Glomerular visceral epithelial cell (primary cell): Measurements from ENCODE around the gene TOX3.

Experiments
- DNase-seq: peaks from one replicate; pipeline ENCODE4 v3.0.0-alpha.2; 2016; ENCODE audit errors: extremely low spot score

Gene TOX3

DNA sequence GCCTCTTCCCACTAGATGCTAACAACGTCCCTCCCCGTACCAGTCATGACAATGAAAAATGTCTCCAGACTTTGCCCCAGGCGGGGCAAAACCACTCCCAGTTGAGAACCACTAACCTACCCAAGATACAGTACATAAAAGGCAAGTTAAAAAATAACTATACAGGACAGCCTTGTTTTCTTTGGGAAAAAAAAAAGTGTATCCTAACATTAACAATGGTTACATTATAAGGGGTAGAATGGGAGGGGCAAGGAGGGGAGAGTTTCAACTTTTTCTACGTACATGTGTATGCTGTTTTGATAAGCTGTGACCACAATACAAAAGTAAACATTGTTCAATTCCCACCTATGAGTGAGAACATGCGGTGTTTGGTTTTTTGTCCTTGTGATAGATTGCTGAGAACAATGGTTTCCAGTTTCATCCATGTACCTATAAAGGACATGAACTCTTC, 94.9 kb downstream of the TOX3 start:
- no peak for DNase-seq

DNA sequence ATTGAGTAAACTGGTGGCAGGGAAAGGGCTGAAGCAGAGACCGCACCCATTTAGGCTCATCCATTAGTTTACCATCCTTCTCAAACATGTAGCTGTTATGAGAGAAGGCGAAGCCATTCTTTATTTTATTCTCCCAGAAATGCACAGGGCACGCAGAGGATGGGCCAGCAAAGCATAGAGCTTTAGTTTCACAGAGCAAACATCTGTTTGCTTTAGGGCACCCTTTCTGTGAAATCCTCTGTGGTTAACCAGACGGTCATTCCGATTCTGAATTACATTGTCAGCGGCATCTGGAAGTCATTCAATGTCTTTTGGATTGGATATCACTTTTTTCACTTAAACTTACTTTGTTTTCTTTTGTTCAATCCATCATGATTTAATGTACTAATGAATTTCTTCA, 96.0 kb downstream of the TOX3 start:
- no peak for DNase-seq

DNA sequence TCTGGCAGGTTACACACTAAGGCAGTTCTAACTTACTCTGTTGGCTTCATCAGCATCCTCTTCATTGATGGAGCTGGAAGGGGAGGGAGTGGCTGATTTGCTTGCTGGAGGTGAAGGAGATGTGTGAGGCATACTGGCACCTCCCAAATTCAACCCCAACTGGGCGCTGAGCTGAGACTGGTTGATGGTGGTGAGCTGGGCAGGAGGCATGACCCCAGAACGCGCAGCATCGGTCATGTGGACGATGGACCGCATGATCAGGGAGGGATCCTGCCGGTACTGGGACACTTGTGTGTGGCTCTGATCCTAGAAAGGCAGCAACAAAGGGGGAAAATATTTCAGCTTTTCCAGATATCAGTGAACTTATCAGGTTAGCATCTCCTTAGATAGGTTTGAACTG, 96.7 kb downstream of the TOX3 start:
- DNase-seq = no peak

DNA sequence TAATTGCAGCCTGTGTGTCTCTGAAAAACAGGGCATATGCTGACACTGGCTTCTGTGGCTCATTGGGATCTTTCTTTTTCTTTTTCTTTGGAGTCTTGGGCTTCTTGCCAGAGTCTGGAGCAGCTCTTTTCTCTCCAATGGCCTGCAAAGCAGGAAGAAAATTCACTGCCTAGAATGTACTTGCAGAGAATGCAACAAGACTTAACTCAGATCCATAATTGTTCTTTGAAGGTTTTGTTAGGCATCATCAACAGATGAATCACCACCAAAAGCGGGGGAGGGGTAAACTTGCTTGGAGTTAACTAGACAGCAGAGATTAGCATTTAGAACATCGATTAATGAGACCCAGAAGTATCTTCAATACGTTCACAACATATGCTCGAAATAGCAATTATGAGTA, 100.9 kb downstream of the TOX3 start:
- no peak for DNase-seq

DNA sequence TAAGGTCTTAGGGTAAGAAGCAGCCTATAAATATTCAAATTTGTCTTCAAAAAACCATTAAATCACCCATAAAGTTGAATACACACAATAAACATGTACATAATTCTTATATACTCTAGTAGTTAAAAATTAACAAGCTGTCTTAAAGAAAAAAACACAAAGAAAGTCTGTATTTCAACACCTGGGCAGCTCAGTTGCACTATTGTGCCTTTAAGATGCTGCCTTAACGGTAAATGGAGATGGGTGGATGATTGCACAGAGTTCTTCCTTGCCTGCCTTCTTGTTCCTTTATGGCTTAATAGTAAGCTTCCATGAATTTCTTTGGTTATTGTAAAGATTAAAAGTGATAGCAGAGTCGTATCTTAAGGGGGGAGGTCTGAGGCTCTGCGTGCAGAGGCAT, 105.1 kb downstream of the TOX3 start:
- no peak for DNase-seq

DNA sequence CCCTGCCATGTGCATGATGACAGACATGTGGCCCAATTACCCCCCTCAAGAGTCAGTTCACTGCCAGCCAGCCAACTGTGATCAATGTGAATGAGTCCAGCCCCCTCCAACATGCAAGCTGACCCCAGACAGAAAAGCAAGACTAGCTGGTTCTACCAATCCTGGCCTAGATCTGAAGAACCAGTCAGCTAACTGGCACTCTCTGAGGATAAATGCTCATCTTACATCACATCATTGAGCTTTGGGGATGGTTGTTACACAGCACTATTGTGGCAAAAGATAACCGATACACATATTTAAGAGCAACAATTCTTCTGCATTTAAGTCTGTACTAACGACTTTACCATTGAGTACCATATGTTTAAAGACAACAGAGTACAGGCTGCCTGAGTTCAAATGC, 106.7 kb downstream of the TOX3 start:
- DNase-seq = no peak

DNA sequence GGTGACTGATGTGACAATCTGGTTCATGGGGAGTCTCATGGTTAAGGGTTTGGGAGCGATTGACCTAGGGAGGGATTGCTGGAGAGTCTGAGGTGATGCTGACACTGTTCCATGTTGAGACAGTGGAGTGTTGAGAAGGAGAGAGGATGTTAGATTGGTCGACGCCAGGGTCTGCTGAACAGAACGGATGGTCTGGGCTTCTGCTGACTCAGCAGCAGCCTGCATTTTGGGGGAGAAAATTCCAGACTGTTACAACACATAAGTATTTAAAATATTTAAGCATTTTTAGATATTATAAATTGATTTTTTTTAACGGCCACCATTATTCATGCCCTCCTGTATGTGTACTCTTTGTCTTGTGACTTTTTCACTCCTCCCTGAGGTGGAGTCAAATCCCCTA, 107.2 kb downstream of the TOX3 start:
- no peak for DNase-seq

DNA sequence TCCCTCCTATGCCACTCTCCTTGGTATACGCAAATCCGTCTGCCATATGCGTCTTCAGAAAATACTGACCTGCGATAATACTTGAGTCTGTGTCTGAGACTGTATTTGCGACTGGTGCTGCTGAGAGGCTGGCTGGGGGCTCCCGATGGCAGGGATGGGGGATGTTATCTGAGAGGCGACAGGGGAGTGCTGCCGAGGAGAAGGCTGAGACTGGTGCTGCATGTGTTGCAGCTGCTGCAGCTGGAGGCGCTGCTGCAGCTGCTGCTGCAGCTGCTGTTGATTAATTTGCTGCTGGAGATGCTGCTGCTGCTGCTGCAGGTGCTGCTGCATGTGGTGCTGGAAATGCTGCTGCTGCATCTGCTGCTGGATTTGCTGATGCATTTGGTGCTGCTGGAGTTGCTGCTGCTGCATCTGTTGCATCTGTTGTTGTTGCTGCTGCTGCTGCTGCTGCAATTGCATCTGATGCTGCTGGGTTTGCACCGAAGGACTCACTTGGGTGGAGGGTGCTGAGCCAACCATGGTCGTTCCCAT, 107.7 kb downstream of the TOX3 start:
- no peak for DNase-seq

DNA sequence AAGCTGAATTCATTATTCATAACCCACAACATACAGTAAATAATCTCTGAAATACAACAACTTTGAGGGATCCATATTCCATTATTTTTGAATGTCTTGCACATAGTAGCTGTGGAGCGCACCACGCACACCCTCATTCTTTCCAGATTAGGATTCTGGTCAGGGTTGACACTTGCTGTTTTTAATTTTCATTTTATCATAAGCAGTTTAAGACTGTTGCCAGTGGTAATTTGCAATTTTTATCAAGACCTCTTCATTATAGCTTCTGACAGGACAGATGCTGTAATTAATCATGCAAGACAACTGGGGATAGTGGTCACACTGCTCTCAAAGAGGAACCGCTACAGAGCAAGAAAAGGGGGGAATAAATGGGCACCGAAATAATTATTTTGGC, 109.7 kb downstream of the TOX3 start:
- DNase-seq = no peak

DNA sequence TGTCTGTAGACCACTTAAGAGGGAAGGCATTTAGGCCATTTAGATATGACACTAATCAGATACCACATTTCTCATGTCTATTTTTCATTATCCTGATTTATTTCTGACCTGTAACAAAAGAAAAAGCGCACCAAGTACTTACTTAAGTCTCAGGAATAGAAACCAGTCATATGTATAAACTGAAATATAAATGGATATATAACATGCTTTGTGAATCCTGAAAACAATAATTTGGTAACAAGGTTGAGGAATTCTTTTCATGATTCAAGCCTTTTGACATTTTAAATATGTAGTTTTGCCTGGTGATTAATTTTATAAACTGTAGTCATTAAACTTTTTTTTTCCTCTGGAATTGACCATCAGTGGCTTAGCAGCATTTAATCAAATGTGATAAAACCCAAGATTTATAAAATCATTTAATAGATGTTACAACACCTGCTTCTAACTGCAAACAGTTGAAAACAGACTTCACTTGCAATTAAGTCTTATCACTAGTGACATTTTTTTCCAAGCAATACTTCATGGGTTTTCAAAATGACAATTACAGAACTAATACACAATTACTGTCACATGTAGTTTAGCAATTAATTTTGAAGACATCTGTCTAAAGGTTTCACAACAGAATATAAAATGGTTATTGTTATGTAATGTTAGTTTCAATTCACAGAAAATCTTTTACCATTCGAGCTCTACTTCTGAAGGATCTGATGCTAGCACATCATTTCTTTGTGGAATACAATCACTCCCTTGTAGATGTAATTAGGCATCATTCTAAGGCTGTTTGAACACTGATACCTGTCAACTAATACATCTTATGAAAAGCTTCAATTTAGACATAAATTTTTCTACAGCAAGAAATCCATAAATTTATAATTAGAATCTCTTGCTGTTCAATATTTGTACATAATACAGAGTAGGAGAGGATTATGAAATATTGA, 110.3 kb downstream of the TOX3 start:
- no peak for DNase-seq

DNA sequence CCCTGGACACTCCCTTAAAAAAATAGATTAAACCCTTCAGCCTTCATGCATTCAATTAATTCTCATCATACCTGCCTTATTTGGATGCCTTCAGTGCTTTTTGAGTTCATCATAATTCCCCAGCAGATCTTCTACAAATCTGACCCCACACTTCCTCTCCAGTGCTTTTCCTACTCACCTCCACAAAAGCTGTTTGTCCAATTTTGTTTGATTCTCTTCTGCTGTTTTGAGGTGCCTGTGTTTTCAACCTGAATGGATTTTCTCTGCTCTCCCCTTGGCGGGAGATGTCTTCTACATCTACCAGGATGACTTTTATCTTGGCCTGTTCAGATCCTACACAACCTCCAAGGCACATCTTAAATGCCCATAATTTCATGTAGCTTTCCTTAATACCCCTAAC, 112.7 kb downstream of the TOX3 start:
- DNase-seq = no peak

DNA sequence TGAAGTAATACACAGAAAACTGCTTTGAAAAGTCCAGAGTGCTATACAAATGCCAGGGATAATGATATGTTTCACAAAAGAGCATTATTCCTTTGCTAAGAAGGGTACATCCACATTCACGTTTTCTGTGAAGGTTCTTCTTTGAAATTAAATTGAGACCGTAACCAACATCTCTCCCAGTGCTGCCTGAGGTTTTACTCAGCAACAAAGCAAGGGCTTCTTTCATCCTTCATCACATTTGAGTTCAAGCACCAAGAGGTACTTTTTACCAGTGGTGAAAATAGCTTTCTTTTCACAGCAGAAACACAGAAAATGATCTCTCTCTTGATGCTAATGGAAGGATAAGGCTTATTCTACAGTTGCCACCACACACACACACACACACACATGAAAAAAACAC, 113.3 kb downstream of the TOX3 start:
- no peak for DNase-seq

DNA sequence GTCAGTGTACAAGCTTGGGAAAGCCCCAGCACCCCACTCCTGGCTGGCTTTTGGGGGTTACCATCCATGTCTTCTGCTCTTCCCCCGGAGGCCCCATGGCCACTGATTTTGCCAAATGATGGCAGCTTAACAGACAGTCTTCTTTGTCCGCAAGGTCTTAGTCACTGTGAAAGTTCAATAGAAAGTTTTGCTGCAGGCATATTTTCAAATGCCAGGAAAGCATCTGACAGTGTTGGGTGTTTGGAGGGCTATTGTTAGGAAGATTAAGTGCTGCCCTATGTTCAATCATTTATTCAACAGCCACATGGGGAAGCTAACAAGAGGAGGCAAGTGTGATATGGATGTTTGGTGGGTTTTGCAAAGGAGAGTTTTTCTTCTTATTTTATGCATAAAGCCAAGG, 122.4 kb downstream of the TOX3 start:
- no peak for DNase-seq

DNA sequence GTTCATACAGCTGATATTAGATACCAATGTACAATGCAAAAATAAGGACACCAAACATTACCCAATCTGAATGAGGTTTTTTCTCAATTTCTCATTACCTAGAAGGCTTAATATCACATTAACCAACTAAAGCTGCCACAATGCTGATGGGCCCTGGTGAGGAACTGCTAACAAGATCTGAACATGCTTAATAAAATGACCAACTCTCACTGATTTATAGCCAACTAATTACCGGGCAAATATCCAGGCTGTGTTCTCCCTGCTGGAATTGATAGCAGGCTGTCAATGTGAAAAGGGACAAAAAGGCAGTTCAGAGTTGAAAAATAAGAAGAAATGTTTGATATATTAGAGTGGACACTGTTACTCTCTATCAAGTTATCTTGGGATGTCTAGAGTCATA, 124.6 kb downstream of the TOX3 start:
- DNase-seq = no peak

DNA sequence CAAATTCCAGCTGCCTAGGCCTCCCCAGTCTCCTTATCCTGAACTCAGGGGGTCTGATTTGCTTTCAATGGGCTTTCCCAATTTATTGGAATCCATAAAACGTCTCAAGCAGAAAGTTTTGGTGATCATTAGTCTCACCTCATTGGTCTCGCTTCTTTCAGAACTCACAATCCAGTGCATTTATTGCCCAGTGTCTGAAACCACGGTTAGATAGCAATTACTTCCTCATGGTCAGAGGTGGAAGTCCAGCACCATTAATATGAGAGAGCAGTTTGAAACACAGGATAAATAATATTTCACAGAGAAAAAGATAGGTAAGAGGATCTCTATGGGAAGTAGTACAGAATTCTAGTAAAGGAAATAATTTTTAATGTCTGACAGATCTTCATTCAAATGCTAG, 128.7 kb downstream of the TOX3 start:
- DNase-seq = no peak

DNA sequence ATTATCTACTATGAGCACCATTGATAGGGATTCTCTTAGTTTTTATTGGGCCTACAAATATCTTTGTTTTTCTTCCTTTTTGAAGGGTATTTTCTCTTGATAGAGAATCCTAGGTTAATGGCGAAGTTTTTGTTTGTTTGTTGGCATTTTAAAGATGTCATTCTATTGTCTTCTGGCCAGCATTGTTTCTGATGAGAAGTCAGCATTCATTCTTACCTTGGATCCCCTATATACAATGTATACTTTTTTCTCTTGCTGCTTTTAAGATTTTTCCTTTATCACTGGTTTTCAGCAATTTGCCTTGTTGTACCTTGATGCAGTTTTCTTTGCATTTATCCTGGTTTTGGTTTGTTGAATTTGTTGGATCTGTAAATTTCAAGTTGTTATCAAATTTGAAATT, 130.1 kb downstream of the TOX3 start:
- no peak for DNase-seq

DNA sequence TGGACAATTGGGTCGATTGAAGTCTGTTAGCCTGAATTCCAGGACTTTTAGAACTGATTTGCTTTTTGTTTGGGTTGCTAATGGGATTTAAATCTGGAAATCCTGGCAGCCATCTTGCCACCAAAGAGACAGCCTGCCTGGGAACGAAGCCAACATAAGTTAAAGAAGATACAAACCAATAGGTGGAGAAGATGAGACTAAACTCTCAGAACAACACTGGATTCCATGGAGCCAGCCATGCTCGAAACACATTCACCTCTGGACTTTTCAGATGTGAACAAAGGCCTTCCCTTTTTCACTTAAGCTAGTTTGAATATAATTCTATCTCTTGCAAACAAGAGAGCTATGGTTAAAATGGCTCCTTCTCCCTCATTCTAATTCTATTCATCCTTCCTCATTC, 135.9 kb downstream of the TOX3 start:
- no peak for DNase-seq

DNA sequence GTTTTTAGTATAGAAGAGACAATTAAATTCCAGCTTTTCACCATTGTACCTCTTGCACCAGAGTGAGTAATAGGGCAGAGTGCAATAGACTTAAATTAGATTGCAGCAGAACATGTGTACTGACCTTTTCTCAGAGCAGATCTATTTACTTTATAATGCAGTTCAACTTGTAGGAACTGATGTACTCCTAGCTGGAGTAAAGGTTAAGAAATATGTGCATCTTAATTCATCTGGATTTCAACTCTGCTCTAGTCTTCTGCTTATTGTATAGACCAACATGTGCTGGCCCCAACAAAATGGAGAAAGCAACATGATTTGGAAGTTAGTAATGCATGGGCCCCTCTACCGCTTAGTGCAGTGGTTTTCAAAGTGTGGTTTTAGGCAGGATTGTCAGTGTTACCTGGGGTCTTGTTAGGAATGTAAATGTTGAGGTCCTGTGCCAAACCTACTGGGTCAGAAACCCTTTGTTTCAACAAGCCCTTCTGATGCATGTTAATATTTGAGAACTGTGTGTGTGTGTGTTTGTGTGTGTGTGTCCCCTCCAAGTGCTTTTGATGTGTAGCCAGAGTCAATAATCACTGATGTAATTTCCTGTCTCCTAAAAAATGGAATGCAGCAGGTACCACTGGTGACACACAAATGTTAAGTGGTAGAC, 138.6 kb downstream of the TOX3 start:
- no peak for DNase-seq

DNA sequence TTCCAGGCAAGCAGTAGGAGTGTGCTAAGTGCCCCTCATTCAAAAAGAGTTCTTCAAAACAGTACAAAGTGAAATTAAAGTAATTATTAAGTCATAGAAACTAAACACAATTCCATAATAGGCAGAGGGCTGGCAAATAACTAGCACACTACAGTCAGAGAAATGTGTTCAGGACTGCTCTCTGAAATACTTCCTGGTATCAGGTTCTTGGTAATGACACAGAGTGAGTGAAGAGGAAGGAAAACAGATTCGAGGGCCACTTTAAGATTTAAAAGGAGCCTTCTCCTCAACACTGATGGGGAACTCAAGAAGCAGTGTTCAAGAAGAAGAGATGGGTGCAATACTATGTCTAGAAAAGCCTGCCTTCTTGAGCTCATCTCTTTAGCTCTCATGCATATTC, 139.2 kb downstream of the TOX3 start:
- no peak for DNase-seq

DNA sequence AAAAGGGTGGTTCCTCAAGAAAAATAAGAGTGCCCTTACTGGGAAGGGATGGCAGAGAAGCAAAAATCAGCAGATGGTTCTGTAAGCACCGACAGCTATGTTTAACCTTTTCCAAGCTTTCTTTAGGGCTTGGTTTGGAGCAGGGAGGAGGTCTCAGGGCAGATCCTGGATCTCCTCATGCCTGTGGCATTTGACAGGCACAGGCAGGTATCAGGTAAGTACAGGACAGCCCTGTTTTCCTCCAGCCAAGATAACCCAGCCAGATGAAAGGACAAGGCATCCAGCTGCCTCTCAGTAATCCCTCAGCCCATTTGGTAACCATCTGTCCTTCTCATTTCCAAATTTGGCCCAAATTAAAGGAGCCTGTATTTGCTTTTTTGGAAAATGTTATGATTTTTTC, 141.5 kb downstream of the TOX3 start:
- DNase-seq = no peak

DNA sequence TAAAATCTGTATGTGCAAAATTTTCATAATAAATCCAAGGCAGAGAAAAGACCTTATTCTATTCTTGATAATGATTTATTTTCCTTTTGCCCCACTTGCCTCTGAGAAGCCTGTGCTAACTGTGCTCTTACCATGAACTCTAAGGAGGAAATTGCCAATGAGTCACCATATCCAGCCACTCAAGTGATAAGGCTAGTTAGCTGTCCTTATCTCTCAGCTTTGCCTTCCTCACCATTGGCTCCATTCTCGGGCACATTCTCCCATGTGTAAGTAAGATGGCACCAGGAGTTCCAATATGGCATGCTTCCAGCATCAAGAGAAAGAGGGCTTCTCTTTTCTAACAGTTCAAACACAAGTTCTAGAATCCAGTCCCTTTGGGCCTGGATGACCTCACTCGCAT, 142.4 kb downstream of the TOX3 start:
- no peak for DNase-seq

DNA sequence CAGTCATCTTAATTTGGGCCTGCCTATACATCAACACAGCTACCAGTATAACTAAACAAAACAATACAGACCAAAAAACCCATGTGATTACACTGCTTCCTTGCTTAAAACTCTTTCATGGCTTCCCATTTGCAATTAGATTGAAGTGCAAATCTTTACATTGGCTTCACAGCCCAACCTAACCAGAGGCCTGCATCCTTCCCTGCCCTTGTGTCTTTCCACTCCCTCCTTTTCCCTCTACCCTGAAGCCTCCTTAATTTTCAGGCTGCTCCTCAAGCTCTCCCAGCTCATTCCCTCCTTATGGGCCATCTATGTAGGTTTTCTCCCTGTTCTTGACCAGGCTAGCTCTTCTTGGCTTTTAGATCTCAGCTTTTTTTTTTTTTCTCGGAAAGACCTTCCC, 147.8 kb downstream of the TOX3 start:
- DNase-seq = no peak

DNA sequence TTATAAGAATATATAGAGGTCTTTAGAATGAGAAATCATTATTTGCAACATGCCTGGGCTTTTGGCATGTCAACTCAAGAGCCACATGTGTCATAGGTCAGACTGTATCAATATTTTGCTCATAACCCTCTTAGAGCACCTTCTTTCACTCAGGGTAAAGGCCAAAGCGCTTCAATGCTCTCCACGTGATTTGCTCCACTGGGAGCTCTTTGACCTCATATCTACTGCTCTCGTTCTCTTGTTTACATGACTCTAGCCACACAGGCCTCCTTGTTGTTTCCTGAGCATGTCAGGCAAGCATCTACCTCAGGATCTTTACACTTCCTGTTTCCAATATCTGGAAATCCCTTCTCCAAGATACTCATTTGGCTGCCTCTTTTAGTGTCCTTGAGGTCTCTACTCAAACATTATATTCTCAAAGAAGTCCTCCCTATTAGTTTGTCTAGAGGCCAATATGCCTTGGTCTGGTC, 148.4 kb downstream of the TOX3 start:
- no peak for DNase-seq
